AG09309 (cell line): ENCODE measurements around the gene ATF6.

Source experiments
- DNase-seq: peaks from one replicate; pipeline ENCODE4 v3.0.0-alpha.2; 2010; ENCODE audit warnings: low read depth
- H3K4me3 ChIP-seq: 2 replicates; pipeline ENCODE4 v1.5.1; 2011; ENCODE audit warnings: mild to moderate bottlenecking, low read depth, low read length, moderate library complexity; ENCODE audit not compliant: control insufficient read depth
- TF ChIP-seq, protein P1 (sequence below): IDR thresholded peaks from 2 replicates; pipeline ENCODE4 v1.5.1; 2011; ENCODE audit warnings: mild to moderate bottlenecking, low read depth, low read length, inconsistent platforms; ENCODE audit not compliant: insufficient read depth, control insufficient read depth; ENCODE audit errors: missing control alignments

ATF6 gene

DNA sequence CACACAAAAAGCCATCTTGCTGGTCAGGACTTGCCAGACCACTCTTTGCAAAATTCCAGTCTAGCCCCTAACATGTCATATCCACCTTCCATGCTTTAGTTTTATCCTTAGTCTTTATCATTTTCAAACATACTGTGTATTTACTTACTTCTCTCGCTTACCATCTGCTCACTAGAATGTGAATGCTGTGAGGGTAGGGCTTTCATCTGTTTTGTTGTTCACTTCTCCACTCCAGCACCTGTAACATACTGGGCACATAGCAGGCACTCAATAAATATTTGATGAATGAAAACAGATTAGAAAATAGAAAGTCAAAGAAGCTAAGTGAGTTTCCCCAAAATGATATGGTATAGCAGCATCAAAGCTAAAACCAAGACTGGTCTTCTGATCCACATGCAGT lies 177.6 kb downstream of the ATF6 start:
- TF ChIP-seq, protein P1, sequence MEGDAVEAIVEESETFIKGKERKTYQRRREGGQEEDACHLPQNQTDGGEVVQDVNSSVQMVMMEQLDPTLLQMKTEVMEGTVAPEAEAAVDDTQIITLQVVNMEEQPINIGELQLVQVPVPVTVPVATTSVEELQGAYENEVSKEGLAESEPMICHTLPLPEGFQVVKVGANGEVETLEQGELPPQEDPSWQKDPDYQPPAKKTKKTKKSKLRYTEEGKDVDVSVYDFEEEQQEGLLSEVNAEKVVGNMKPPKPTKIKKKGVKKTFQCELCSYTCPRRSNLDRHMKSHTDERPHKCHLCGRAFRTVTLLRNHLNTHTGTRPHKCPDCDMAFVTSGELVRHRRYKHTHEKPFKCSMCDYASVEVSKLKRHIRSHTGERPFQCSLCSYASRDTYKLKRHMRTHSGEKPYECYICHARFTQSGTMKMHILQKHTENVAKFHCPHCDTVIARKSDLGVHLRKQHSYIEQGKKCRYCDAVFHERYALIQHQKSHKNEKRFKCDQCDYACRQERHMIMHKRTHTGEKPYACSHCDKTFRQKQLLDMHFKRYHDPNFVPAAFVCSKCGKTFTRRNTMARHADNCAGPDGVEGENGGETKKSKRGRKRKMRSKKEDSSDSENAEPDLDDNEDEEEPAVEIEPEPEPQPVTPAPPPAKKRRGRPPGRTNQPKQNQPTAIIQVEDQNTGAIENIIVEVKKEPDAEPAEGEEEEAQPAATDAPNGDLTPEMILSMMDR, result no peak
- DNase-seq, result no peak
- no peak overlapping the region for H3K4me3 ChIP-seq

DNA sequence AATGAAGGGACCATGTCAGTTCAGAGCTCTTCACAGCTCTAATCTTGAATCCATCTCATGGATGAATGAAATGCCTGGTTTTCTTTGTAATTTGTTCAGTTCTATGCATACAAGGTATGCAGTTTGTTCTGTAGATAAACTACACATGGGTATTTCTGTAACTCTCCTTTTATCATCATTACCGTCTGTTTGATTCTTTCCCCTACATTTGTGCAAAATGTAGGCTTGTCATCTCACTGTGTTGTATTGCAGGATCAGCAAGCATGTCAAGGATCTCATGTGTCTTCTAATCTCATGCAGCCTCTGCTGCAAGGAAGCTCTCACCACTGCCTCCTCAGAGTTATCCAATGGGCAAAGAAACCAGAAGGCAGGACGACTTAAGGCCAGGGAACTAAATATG lies 178.3 kb downstream of the ATF6 start:
- no peak for DNase-seq
- TF ChIP-seq, protein P1, result no peak
- no peak overlapping the region for H3K4me3 ChIP-seq

DNA sequence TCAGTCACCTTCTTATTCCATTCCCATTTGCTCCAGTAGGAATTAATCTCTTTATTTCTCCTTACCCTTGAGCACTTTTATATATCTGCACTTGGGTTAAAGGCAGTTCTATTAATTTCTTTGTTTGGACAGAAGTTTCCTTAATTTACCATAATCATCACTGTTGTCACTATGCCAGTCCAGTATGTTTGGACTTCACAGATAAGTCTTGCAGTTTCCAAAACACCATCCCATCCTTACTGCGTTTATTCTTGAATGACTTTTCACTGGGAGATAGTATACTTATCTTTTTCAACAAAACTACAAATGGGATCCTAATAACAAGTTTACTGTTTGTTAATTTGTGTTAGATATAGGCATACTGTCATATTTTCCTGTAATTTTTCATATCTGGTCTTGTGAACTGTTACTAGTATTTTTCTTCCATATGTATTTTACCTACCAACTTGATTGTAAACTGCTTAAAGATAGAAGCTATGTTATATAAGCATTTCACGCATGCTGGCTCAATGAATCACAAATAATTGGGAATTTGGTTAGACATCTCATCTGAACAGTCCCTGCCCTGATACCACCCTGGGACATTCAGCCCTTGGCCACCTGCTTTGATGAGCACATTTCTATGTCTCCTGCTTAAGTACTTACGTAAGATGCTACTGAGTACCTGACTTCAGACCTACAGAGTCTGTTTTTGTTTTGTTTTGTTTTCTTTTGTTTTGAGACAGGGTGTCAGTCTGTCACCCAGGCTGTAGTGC lies 179.4 kb downstream of the ATF6 start:
- no peak for DNase-seq
- TF ChIP-seq, protein P1, result no peak

DNA sequence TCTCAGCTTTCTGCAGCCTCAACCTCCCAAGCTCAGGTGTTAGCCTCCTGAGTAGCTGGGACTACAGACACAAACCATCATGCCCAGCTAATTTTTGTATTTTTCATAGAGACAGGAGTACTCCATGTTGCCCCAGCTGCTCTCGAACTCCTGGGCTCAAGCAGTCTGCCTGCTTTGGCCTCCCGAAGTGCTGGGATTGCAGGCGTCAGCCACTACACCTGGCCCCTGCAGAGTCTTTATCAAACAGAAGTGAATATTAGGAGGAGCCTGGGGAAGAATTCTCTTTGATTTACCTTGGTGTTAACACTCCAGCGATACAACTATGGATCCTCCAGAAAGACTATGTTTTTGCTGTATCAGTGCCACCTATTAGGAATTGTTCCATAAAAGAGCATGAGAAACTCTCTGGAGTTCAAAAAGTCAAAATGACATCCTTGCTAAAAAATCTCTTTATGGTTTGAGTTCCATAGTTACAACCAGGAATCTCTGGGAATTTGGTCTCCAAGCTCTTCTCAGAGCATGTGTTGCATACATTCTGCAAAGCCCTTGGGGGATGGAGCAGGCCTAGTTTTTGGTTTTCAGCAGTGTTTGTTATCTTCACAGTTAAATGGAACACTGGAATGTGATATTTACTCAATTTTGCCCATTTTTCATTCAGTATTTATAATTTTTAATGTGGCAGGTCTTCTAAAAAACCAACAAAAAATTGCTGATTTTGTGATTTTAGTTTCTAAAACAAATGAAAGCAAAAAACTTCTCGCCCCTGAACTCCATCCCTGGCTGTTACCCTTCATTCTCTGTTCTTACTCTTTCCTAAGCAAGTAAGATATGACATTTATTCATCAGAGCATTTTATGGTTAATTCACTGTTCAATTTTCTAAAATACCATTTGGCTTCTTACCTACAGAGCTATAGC lies 180.2 kb downstream of the ATF6 start:
- DNase-seq, result peak; percentile 68
- TF ChIP-seq, protein P1, result no peak

More for the DNA sequence above, 179.4 kb downstream of the ATF6 start:
- H3K4me3 ChIP-seq, result no peak overlapping the region

DNA sequence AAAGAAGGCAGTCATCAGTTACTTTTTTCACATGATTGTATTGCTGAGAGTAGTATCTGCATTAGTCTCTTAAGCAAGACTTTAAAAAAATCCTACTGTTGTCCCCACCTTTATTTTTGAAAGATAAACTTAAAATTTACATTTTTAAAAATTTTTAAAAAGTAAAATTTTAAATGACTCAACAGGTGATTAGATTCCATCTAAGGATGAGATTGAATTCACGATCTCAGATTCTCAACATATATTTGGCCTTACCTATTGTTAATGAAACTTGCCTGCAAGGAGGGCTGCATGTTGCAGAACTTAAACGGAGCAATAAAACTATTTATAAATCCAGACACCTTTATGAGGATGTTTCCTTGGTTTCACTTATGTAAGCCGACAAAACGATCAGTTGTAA lies 182.3 kb downstream of the ATF6 start:
- TF ChIP-seq, protein P1, result no peak
- DNase-seq, result no peak
- H3K4me3 ChIP-seq, result no peak overlapping the region

More for the DNA sequence above, 180.2 kb downstream of the ATF6 start:
- H3K4me3 ChIP-seq, result no peak overlapping the region

DNA sequence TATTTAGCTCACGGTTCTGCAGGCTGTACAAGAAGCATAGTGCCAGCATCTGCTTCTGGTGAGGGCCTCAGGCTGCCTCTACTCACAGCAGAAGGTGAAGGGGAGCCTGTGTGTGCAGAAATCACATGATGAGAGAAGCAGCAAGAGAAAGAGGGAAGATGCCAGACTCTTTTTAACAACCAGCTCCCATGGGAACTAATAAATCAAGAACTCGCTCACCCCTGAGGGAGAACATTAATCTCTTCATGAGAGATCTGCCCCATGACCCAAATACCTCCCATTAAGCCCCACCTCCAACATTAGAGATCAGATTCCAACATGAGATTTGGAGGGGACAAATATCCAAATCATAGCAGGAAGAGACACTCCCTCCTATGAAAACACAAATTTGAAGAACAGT lies 183.4 kb downstream of the ATF6 start:
- TF ChIP-seq, protein P1, result no peak
- no peak overlapping the region for H3K4me3 ChIP-seq

More for the DNA sequence above, 183.4 kb downstream of the ATF6 start:
- no peak for DNase-seq
